Activated effector memory CD4-positive, alpha-beta T cell treated with Interleukin-2 at 50 U/mL for 16 hours (primary cell): ENCODE results near the gene ZBTB2.

Source experiments
- DNase-seq: peaks from one replicate; pipeline ENCODE4 v3.0.0-alpha.2; 2020

Gene ZBTB2, protein sequence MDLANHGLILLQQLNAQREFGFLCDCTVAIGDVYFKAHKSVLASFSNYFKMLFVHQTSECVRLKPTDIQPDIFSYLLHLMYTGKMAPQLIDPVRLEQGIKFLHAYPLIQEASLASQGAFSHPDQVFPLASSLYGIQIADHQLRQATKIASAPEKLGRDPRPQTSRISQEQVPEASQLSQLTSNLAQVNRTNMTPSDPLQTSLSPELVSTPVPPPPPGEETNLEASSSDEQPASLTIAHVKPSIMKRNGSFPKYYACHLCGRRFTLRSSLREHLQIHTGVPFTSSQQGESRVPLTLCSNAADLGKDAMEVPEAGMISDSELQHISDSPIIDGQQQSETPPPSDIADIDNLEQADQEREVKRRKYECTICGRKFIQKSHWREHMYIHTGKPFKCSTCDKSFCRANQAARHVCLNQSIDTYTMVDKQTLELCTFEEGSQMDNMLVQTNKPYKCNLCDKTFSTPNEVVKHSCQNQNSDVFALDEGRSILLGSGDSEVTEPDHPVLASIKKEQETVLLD

DNA sequence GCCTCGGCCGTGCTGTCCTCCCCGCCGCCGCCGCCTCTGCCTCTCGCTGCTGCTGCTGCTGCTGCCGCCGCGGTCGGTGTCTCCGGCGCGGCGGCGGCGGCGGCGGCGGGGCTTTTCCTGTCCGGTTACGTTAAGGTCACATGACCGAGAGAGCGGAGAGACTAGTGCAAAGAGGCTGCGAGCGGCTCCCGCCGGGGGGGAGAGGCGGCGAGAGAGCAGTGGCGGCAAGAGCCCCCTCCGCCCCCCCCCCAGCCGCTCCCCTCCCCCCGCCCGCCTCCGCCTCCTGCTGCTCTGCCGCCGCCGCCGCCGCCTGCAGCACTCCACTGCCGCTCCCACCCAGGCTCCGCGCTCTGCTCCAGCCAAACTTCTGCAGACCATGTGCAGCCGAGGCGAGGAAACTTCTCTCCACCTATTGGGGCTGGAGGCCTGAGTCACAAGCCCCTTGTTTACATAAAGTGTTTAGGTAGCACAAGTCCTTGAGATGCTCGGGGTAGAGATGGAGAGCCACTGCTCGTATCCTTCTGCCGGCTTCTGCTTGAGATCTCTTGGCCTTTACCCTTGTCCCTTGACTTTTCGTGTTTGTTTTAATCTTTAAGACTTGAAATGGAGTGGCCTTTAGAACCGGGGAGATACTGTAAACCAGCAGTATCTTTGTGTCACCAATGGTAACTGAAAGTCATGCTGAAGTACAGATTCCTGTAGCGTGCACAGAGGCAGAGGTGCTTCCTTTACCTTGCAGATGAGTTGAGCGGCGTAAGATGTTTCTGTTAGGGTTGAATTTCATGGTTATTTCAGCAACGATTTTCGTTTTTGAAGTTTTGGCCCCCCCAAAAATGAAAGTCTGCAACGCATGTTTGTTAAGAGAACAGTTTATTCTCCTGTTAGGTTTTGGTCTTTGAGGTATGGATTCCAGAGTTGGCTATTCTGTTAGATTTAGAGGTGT is at the start of gene ZBTB2:
Gene ZBTB2 (minus strand): TSS at position 89 of the 943 bp plus-strand sequence. CDS start 17,922 bp downstream, outside the sequence.
- DNase-seq = peak; percentile 56

DNA sequence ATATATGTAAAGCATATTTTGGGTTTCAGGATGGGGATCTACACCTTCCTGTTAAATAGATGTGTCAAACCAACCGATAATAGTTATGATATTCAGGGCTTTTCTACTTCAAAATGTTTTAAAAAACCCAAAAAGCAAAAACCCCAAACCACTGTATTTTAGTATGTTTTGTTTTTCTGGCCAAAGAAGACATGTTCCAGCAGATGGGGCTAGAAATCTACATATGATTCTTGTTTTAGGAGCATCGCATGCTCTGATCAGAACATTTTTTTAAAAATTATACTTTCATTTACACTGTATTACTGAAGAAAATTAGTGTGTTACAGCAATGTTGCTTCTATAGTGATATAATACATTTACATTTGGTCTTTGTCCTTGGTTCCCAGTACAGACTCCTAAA is 49.6 kb upstream of the ZBTB2 start:
- DNase-seq = no peak

GRCh38 chr6:151440498-151440897 is 49.1 kb upstream of the ZBTB2 start:
- DNase-seq = no peak

DNA sequence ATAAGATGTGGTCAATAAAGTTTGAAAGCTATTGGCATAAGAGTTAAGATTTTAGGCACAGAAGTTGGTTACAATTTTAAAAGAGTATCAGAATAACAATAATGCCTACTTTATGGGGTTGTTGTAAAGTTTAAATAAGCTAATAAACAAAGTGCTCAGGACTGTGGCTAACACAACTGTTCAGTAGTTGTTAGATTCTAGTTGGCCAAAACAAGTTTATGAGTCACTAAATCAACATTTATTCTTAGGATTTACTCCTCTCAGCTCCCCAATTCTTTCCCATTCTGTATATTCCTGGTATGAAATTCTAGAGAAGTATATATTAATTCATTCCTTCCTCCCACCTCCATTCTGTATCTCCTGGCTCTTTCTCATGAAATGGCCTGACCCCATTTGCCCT is 46.0 kb upstream of the ZBTB2 start:
- no peak for DNase-seq

DNA sequence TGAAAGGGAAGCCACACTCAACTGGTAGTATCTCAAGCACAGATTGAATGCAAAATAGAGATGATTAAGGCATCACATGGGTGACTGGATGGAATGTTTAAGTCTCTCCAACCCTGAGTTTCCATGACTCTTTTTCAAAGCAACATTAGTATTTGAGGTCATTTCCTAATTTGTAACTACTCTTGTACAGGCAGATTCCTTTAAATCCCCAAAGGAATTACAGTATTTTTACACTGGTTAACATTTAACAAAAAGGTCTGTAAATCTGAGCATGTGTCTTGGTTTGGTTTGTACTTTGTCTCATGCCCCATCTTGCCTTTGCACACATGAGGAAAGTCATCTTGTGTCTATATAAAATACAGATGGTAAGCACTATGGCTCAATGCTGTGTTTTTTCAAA is 45.4 kb upstream of the ZBTB2 start:
- DNase-seq = no peak

DNA sequence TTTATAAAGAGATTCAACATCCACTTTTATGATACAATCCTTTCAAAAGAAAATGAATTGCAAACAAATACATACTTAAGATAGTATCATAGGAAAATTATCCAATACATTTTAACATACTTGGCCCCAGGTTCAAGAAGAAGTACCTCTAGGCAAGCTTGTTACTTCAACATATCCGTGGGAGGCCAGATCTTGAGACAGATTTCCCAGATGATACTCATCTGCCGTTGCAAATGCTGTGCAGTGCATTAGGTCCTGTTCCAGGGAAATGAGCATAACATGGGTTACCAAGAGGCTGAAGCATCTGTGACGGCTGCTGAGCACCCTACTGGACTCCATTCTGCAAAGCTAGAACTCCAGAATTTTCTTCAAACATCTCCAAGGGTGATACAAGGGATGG is 44.9 kb upstream of the ZBTB2 start:
- DNase-seq = no peak

GRCh38 chr6:151434369-151434768 is 43.0 kb upstream of the ZBTB2 start:
- DNase-seq = no peak

DNA sequence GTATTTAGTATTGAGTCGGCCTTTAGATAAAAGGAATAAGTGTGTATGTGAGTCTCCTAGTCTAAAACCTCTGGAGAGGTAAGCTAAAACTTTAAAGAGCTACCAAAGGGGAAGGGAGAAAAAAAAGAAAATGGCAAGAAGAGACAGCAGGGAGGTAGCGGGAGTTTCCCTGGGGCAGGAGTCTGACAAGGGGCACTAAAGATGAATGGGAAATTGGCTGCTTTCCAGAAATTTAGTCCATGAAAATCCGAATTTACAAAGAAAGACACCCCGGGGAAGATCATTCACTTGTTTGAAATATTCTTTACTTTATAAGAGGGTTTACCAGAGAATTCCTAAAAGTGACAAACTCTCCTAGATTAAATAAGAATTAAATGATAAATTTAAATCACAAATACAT is 41.3 kb upstream of the ZBTB2 start:
- no peak for DNase-seq

DNA sequence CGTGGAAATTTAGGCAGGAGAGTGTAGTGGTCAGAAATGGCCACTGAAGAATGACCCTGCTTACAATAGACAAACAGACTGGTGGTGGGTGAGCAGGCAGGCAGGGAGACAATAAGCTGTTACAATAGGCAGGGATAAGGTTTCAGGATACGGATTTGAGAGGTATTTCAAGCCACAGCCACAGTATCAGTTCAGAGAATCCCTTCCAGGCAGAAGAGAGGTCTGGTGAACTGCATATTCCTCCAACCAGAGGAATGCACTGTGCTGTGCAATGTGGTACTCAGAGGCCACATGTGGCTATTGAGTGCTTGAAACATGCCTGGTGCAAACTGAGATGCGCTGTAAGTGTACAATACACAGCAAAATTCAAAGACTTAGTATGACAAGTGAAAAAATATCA is 40.0 kb upstream of the ZBTB2 start:
- DNase-seq = no peak

- DNase-seq = no peak
These were observed 39.5 kb upstream of the ZBTB2 start for GRCh38 chr6:151430886-151431285.

DNA sequence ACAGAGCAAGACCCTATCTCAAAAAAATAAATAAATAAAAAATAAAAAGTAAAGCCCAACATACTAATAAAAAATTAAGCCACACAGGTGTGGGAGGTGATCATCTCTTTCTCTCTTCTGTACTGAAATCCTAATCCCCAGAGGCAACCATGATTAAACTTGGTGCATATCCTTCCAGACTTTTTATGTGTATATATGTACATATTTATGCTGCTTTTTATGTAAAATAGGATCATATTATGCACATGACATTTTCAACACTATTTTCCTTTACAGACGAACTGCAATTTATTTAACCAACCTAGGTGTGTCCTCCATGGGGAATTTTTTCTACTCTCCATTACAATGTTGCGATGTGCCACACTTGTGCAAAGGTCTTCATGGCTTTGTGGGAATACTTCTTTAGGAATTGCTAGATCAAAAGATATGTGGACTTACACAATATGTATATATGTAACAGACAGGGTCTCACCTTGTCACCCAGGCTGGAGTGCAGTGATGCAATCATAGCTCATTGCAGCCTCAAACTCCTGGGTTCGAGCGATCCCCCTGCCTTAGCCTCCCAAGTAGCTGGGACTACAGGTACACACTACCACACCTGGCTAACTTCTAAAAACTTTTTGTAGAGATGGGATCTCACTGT is 36.9 kb upstream of the ZBTB2 start:
- no peak for DNase-seq

GRCh38 chr6:151425561-151425960 is 34.2 kb upstream of the ZBTB2 start:
- no peak for DNase-seq

- DNase-seq = no peak
These were observed 31.6 kb upstream of the ZBTB2 start for GRCh38 chr6:151422981-151423380.

DNA sequence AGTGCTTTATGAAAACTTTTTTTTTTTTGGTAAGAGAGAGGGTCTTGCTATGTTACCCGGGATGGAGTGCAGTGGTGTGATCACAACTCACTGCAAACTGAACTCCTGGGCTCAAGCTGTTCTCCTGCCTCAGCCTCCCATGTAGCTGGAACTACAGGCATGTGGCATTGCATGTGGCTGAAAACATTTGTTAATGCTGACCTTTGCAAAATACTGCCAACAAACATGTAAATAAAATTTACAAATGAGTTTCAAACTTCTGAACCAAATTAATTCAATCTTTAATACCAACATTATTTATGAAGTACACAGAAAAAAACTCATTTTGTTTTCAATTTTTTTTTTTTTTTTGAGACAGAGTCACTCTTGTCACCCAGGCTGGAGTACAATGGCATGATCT is 26.1 kb upstream of the ZBTB2 start:
- DNase-seq = no peak

GRCh38 chr6:151414641-151415260 is 23.4 kb upstream of the ZBTB2 start:
- DNase-seq = no peak

- peak; percentile 45 for DNase-seq
These were observed 22.2 kb upstream of the ZBTB2 start for GRCh38 chr6:151413372-151414145.

DNA sequence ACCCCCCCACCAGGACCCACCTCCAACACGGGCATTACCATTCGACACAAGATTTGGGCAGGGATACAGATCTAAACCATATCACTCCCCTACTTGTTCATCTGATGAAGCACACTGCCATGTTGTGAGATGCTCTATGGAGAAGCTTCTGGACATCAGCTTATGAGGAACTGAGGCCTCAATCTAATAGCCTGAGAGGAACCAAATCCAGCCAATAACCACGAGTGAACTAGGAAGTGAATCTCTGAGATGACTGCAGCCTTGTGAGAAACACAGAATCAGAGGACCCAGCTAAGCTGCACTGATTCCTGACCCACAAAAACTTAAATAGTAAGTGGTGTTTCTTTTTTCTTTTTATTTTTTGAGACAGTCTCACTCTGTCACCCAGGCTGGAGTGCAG is 21.6 kb upstream of the ZBTB2 start:
- no peak for DNase-seq

GRCh38 chr6:151409679-151410078 is 18.3 kb upstream of the ZBTB2 start:
- no peak for DNase-seq

DNA sequence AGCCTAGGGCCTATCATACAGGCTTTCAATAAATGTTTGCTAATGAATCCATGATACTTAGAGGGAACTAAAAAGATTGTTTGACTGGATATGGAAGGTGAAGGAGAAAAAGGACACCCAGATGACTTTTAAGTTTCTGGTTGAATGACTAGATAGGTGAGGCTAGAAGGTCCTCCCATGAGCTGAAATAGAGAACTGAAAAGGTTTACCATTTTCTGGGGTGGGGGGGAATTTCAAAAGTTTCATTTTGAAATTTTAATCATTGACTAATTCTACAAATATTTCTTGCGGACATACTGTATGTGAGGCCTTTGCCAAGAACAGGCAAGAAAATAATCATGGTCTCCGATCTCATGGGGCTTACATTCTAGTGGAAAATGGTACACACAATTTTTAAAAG is 17.9 kb upstream of the ZBTB2 start:
- no peak for DNase-seq

- DNase-seq = no peak
These were observed 17.5 kb upstream of the ZBTB2 start for GRCh38 chr6:151408858-151409257.

DNA sequence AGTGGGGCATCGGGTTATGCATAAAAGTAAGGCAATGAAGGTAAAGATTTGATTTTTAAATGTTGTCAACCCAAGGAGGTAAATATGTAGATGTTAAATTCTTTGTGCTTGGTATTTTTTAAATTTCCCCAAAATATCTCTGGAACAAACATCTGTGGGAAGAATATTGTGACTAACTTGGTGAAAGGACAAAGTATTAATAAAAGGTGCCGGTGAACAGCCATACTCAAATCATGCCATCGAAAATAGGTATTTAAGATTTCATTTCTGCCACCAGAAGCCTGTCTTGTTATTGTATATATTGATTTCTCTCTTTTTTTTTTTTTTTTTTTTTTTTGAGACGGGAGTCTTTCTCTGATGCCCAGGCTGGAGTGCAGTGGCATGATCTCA is 12.6 kb upstream of the ZBTB2 start:
- no peak for DNase-seq

DNA sequence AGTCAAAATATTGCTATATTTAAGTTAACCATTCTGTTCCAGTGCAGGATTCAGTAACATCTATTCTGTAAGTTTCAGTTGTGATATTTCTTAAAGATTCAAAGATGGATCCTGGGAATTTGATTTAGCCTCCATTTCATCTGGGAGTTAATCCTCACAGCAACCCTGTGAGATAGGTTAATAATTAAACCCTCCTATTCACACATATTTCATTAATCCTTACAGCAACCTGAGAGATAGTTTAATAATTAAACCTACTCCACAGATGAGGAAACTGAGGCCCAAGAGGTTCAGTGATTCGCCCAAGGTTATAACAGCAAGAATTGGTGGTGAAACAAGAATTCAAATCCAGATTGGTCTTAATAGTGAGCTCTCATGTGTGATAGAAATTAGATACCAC is 10.9 kb upstream of the ZBTB2 start:
- no peak for DNase-seq
